GM21576 (cell line): Measurements from ENCODE around the gene SDS.

Source experiments
- ATAC-seq: cut with Tn5 transposase; IDR thresholded peaks from one replicate; pipeline ENCODE4 v1.9.1; 2021; ENCODE audit warnings: mild to moderate bottlenecking, moderate library complexity; ENCODE audit not compliant: unreplicated experiment

The SDS gene

DNA sequence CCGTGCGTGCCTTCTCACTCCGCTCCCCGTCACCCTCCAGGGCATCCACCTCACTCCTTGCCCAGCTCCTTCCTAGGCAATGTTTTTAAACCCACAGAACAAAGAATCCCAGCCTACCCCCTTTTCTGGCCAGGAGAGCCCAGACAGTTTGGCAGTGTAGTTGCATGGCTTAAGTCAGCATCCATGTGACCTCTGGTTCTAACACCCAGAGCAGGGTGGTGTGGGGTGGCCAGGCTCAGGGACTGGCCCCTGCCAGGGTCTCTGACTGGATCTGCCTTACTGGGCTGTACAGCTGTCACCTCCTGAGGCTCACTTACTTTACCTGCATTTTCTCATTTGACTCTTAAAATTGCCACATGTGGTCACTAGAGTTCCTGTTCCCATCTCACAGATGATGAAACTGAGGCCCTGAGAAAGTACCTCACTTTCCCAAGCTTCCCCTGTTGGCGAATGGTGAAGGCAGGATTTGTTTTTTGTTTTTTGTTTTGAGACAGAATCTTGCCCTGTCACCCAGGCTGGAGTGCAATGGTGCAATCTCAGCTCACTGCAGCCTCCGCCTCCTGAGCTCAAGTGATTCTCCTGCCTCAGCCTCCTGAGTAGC, 18.3 kb downstream of the SDS start:
- no peak for ATAC-seq

GRCh38 chr12:113384778-113385177, 18.9 kb downstream of the SDS start:
- no peak for ATAC-seq

- no peak for ATAC-seq
Observed at GRCh38 chr12:113382206-113382605, 21.5 kb downstream of the SDS start.

DNA sequence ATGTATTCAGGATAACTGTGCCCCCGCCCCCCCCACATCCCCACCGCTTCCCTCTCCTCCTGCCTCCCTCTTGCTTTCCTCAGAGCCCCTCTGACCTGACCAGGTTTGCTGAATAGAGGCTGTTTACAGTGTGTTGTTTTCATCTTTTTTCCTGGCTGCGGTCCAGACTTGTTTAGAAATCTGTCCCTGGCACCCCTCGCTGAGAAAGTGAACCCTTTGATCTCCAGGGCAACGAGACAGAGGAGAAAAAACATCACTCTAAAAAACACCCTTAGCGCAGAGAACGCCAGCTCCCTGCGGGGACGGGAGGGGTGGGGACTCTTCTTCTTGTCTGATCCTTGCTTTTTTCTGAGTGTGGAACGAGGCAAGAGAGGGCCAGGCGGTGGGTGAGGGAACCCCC, 22.5 kb downstream of the SDS start:
- no peak for ATAC-seq

GRCh38 chr12:113378291-113378690, 25.4 kb downstream of the SDS start:
- ATAC-seq, result no peak

GRCh38 chr12:113374823-113375428, 28.8 kb downstream of the SDS start:
- no peak for ATAC-seq

GRCh38 chr12:113373969-113374368, 29.7 kb downstream of the SDS start:
- no peak for ATAC-seq

DNA sequence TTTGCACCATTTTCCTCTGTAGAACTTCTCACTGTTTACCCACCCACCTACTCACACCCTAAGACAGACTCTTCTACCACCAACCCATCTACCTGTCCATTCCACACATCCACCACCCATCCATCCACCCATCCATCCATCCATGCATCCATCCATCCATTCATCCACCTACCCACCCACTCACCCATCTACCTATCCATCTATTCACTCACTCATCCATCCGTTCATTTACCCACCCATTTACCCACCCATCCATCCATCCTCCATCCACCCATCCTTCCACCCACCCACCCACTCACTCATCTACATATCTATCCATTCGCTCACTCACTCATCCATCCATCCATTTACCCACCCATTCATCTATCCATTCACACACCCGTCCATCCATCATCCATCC, 30.2 kb downstream of the SDS start:
- ATAC-seq, result no peak

- ATAC-seq, result no peak
Observed at GRCh38 chr12:113372371-113372770, 31.3 kb downstream of the SDS start.

- no peak for ATAC-seq
Observed at GRCh38 chr12:113371808-113372207, 31.9 kb downstream of the SDS start.

- no peak for ATAC-seq
Observed at GRCh38 chr12:113370923-113371682, 32.6 kb downstream of the SDS start.

DNA sequence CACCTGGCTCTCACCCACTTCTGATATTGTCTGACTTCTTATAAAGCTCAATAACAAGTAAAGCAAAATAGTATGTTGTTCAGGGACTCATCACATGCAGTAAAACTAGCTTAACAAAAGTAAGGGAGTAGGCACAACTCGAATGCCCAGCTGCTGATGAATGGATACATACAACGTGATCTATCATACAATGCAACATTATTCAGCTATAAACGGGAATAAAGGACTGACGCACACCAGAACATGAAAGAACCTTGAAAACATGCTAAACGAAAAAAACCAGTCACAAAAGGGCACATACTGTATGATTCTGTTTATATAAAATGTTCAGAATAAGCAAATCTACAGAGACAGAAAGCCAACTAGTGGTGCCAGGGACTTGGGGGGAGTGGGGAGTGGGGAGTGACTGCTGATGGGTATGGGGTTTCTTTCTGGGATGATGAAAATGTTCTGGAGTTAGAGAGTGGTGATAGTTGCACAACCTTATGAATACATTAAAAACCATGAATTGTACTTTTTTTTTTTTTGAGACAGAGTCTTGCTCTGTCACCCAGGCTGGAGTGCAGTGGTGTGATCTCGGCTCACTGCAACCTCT, 34.2 kb downstream of the SDS start:
- ATAC-seq, result no peak

GRCh38 chr12:113368331-113368730, 35.4 kb downstream of the SDS start:
- no peak for ATAC-seq

- no peak for ATAC-seq
Observed at GRCh38 chr12:113366827-113367226, 36.9 kb downstream of the SDS start.

GRCh38 chr12:113365639-113366395, 37.9 kb downstream of the SDS start:
- no peak for ATAC-seq

DNA sequence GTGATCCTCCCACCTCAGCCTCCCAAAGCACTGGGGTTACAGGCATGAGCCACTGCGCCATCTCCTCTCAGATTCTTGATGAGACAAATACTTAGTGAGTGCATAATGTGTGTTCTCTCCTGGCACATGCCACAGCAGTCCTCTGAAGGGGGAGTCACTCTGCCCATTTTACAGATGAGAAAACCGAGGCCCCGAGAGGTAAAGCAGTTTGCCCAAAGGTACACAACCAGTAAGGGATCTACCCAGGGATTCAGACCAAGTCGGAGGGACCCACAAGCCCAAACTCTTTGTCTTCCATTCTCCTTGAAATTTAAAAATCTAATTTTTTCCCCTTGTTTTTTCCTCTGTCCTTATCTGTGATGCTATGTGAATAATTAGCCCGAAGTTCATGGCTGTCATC, 39.0 kb downstream of the SDS start:
- no peak for ATAC-seq

DNA sequence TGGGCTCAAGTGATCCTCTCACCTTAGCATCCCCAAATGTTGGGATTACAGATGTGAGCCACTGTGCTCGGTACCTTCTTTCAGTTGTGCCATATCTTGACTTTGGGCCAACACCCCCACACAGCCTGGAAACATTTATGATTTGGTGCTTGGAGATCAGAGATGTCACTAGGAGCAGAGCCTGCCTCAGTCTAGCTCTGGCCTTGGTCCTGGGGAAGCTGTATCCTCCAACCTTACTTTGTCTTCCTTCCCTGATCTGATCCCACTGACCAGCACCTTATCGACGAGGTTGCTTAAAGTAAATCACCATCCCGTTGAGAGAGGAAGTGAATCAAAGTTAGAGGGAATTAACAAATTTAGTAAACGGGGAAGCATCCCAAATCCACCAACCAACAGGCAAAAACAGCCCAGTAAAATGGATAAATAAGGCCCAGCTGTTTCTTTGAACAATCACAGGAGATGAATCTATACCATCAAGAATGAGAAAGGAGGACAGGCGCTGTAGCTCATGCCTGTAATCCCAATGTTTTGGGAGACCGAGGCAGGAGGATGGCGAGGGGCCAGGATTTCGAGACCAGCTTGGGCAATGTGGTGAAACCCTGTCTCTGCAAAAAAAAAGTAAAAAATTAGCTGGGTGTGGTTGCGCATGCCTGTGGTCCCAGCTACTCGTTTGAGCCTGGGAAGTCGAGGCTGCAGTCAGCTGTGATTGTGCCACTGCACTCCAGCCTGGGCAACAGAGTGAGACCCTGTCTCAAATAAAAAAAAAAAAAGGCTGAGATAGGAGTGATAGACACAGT, 41.9 kb downstream of the SDS start:
- ATAC-seq, result no peak

- ATAC-seq, result no peak
Observed at GRCh38 chr12:113359939-113360748, 43.5 kb downstream of the SDS start.

GRCh38 chr12:113359133-113359938, 44.4 kb downstream of the SDS start:
- ATAC-seq, result no peak
